Upper lobe of right lung (tissue), 1 donor: ENCODE data around the gene GHRH. TPM values are rescaled to one million over a fixed set of nuclear protein-coding genes. Genes with fewer than 3 reads are reported as not detected.

Source experiments
- ATAC-seq: fragments of 200-7000 bp; cut with Tn5 transposase; one replicate; pipeline ENCODE4 v1.9.1; 2020; ENCODE audit warnings: mild to moderate bottlenecking, moderate library complexity
- DNase-seq: peaks from one replicate; pipeline ENCODE4 v3.0.0-alpha.2; 2020
- H3K27ac ChIP-seq: fragments of 200-600 bp; one replicate; pipeline ENCODE4 v1.8.0; 2022
- H3K27me3 ChIP-seq: fragments of 200-600 bp; one replicate; pipeline ENCODE4 v1.8.0; 2022; ENCODE audit warnings: mild to moderate bottlenecking
- H3K36me3 ChIP-seq: fragments of 200-600 bp; one replicate; pipeline ENCODE4 v1.8.0; 2022
- H3K4me1 ChIP-seq: fragments of 200-600 bp; one replicate; pipeline ENCODE4 v1.8.0; 2022
- H3K4me3 ChIP-seq: fragments of 200-600 bp; one replicate; pipeline ENCODE4 v1.8.0; 2022; ENCODE audit warnings: mild to moderate bottlenecking
- H3K9me3 ChIP-seq: fragments of 200-600 bp; one replicate; pipeline ENCODE4 v1.8.0; 2022
- intact Hi-C: fragments of 100-400 bp; cut with DNase I; formaldehyde crosslinking; loops from one replicate; pipeline ENCODE4 v1.11.0; 2022
- total RNA-seq: library from RNA; stranded (reverse); fragmentation: NEBNext Ultra II Directional; extraction: Animal tissue kit (Norgen Biotek cat#: 25700); gene quantifications from one replicate; pipeline ENCODE4 v1.2.1, GENCODE V29; 2021
- TF ChIP-seq, protein P1 (sequence below): fragments of 200-600 bp; IDR thresholded peaks from one replicate; pipeline ENCODE4 v1.8.0; 2022; ENCODE audit warnings: antibody characterized with exemption
- donor health status: DM: no; HTN: yes; CAD: no; lungs with severe emphysema.

The GHRH gene
- total RNA-seq, 1 donor from 2014 or later = not detected

DNA sequence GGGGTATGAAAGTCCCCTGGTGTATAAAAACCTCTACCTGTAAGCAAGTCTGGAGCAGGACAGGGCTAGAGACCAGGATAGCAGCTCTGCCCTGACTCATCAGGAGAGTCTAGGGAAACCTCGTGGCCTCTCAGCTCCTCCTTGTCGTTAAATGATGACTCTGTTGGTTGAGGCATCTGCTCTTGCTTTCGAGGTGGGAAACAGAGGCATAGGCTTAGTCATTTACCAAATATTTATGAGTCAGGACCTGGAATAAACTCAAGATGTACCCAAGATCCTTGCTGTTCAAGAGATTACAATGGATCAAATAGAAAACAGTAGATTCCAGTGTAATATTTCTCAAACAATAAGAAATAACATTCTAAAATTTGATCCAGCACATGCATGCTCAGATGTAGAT is 33.4 kb upstream of the GHRH start:
- H3K36me3 ChIP-seq = no peaks in the 10 kb centered on the region
- TF ChIP-seq, protein P1, sequence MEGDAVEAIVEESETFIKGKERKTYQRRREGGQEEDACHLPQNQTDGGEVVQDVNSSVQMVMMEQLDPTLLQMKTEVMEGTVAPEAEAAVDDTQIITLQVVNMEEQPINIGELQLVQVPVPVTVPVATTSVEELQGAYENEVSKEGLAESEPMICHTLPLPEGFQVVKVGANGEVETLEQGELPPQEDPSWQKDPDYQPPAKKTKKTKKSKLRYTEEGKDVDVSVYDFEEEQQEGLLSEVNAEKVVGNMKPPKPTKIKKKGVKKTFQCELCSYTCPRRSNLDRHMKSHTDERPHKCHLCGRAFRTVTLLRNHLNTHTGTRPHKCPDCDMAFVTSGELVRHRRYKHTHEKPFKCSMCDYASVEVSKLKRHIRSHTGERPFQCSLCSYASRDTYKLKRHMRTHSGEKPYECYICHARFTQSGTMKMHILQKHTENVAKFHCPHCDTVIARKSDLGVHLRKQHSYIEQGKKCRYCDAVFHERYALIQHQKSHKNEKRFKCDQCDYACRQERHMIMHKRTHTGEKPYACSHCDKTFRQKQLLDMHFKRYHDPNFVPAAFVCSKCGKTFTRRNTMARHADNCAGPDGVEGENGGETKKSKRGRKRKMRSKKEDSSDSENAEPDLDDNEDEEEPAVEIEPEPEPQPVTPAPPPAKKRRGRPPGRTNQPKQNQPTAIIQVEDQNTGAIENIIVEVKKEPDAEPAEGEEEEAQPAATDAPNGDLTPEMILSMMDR = no peak
- H3K9me3 ChIP-seq = no peaks in the 10 kb centered on the region
- no peaks in the 10 kb centered on the region for H3K27me3 ChIP-seq
- no peak overlapping the region for H3K4me3 ChIP-seq
- peak overlapping the region; percentile 31 for H3K27ac ChIP-seq
- ATAC-seq = no peak
- intact Hi-C loops = no loop called here
- DNase-seq = no peak
- peaks cover 28% of the 10 kb centered on the region for H3K4me1 ChIP-seq

DNA sequence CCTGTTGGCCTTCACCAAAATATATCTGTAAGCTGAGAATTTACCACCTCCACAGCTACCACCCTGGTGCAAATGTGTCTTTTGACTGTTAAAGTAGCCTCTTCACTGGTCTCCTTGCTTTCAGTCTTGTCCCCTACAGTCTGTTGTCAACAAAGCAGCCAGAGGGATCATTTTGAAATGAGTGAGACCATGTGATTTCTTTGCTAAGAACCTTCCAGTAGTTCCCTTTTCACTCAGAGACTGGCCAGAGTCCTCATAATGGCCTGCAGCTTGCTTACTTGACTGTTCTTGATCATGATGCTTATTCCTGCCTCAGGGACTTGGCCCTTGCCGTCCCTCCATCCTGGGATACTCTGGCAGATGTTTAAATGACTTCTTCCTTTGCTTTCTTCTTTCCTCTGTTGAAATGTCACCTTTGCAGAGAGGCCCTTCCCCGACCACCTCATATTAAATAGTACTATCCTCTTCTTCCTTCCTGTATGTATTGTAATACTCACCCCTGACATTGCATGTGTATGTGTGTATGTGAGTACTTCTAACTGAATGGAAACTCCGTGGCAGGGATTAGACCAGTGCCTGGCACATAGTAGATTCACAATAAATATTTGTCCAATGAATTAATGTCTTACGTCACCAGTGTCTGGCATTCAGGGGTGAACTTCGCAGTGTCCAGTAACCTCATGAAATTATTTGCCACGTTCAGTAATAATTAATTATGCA is 32.8 kb upstream of the GHRH start:
- Histone ChIP-seq H3K27ac (peak overlapping the region; percentile 31), H3K4me1 (peaks cover 24% of the 10 kb centered on the region)
- TF ChIP-seq, protein P1 = no peak

DNA sequence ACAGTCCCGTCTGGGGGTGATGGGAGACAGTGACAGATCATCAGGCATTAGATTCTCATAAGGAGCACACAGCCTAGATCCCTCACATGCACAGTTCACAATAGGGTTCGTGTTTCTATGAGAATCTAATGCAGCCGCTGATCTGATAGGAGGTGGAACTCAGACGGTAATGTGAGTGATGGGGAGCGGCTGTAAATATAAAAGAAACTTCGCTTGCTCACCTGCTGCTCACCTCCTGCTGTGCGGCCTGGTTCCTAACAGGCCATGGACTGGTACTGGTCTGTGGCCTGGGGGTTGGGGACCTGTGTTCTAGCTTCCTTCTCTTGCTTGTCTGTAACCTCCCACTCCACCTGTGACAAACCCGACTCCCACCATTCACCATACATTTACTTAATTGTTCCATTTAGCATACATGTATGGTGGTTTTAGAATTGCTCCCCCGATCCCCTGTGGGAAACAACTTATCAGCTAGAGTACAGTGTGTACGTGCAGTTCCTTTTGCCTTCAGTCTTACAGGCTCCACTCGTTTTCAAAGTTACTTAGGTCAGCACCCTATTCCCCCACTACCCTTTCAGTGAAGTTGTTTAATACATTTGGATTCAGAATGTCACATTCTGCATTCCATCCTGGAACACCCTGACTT is 31.8 kb upstream of the GHRH start:
- DNase-seq (no peak), ATAC-seq (no peak)
- Histone ChIP-seq H3K4me1 (peaks cover 20% of the 10 kb centered on the region), H3K36me3 (no peaks in the 10 kb centered on the region), H3K4me3 (no peak overlapping the region), H3K27ac (no peak overlapping the region), H3K27me3 (no peaks in the 10 kb centered on the region), H3K9me3 (no peaks in the 10 kb centered on the region)
- intact Hi-C loops = no loop called here
- TF ChIP-seq, protein P1 = no peak

More for the DNA sequence above, 32.8 kb upstream of the GHRH start:
- no peak overlapping the region for H3K4me3 ChIP-seq
- ATAC-seq (peak; percentile 67), DNase-seq (no peak)
- no peaks in the 10 kb centered on the region for H3K36me3 ChIP-seq
- intact Hi-C loops = no loop called here
- H3K27me3 ChIP-seq = no peaks in the 10 kb centered on the region
- H3K9me3 ChIP-seq = no peaks in the 10 kb centered on the region

DNA sequence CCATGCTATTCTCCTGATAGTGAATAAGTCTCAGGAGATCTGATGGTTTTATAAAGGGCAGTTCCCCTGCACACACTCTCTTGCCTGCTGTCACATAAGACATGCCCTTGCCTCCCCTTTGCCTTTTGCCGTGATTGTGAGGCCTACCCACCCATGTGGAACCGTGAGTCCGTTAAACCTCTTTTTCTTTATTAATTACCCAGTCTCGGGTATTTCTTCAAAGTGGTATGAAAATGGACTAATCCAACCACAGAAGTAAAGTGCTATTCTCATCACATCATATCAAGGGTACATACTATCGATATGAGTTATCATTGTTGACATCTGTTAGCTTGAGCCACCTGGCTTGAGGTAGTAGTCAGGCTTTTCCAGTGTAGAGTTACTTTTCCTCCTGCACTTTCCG is 30.1 kb upstream of the GHRH start:
- H3K27ac ChIP-seq = no peak overlapping the region
- no peaks in the 10 kb centered on the region for H3K36me3 ChIP-seq
- DNase-seq (no peak), ATAC-seq (no peak)
- peaks cover 15% of the 10 kb centered on the region for H3K4me1 ChIP-seq
- H3K27me3 ChIP-seq = no peaks in the 10 kb centered on the region
- H3K9me3 ChIP-seq = no peaks in the 10 kb centered on the region
- TF ChIP-seq, protein P1 = no peak
- intact Hi-C loops = no loop called here
- no peak overlapping the region for H3K4me3 ChIP-seq

DNA sequence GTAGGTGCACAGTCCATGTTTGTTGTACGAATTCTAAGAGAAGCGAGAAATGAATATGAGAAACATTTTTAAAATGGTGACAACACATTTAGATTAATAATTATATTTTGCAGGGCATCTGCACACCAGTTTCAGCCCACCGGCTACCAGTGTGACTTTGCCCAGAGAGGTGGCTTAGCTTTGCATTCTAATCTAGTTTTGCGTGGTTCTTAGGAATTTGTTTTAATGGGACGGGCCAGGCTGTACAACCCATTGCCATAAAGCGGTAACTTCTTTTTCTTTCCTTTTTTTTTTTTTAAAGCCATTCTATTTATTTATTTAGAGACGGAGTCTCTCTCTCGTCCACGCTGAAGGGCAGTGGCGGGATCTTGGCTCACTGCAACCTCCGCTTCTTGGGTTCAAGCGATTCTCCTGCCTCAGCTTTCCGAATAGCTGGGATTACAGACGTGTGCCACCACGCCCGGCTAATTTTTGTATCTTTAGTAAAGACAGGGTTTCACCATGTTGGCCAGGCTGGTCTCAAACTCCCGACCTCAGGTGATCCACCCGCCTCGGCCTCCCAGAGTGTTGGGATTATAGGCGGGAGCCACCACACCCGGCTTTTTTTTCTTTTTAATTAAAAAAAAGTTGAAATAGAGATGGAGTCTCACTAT is 28.7 kb upstream of the GHRH start:
- intact Hi-C loops = no loop called here
- H3K9me3 ChIP-seq = no peaks in the 10 kb centered on the region
- H3K27ac ChIP-seq = peak overlapping the region; percentile 96
- H3K4me3 ChIP-seq = peak overlapping the region; percentile 96
- TF ChIP-seq, protein P1 = no peak
- ATAC-seq = no peak
- no peak for DNase-seq
- H3K36me3 ChIP-seq = no peaks in the 10 kb centered on the region
- peaks cover 15% of the 10 kb centered on the region for H3K4me1 ChIP-seq
- no peaks in the 10 kb centered on the region for H3K27me3 ChIP-seq
